IPS-NIHi11 (cell line): ENCODE measurements around the gene PRKX.
"Not testable (repeated sequence)": the region's sequence is repeated elsewhere in the genome, so short reads cannot be mapped to it uniquely, and the experiment has no call there.

Experiments
- DNase-seq: peaks from one replicate; pipeline ENCODE4 v3.0.0; 2012; ENCODE audit warnings: mixed read lengths, low spot score

The PRKX gene

GRCh38 chrX:3653111-3653510 lies 60.3 kb downstream of the PRKX start:
- no peak for DNase-seq

GRCh38 chrX:3651277-3651676 lies 62.2 kb downstream of the PRKX start:
- DNase-seq: no peak

GRCh38 chrX:3648084-3648483 lies 65.4 kb downstream of the PRKX start:
- DNase-seq: no peak

GRCh38 chrX:3639858-3640631 lies 73.4 kb downstream of the PRKX start:
- peak; percentile 15 for DNase-seq

GRCh38 chrX:3639236-3639635 lies 74.2 kb downstream of the PRKX start:
- DNase-seq: no peak

- peak; percentile 53 for DNase-seq
These were observed 75.1 kb downstream of the PRKX start for GRCh38 chrX:3638280-3638873.

GRCh38 chrX:3636803-3637202 lies 76.6 kb downstream of the PRKX start:
- no peak for DNase-seq

- DNase-seq: no peak
These were observed 82.3 kb downstream of the PRKX start for GRCh38 chrX:3631196-3631595.

- DNase-seq: no peak
These were observed 85.9 kb downstream of the PRKX start for GRCh38 chrX:3627594-3627993.

- DNase-seq: no peak
These were observed 92.0 kb downstream of the PRKX start for GRCh38 chrX:3621414-3621813.

- DNase-seq: not testable (repeated sequence)
These were observed 101.7 kb downstream of the PRKX start for GRCh38 chrX:3611744-3612143.

- no peak for DNase-seq
These were observed 103.6 kb downstream of the PRKX start for GRCh38 chrX:3609810-3610209.

- DNase-seq: no peak
These were observed 110.3 kb downstream of the PRKX start for GRCh38 chrX:3603026-3603661.

- no peak for DNase-seq
These were observed 113.5 kb downstream of the PRKX start for GRCh38 chrX:3599802-3600430.

- DNase-seq: no peak
These were observed 114.7 kb downstream of the PRKX start for GRCh38 chrX:3598709-3599108.

GRCh38 chrX:3598046-3598605 lies 115.3 kb downstream of the PRKX start:
- DNase-seq: no peak

- peak; percentile 21 for DNase-seq
These were observed 121.3 kb downstream of the PRKX start for GRCh38 chrX:3592184-3592583.

GRCh38 chrX:3589474-3589873 lies 124.0 kb downstream of the PRKX start:
- DNase-seq: no peak

- DNase-seq: no peak
These were observed 127.7 kb downstream of the PRKX start for GRCh38 chrX:3585719-3586118.

GRCh38 chrX:3584415-3584996 lies 128.9 kb downstream of the PRKX start:
- DNase-seq: no peak

- no peak for DNase-seq
These were observed 131.0 kb downstream of the PRKX start for GRCh38 chrX:3582451-3582850.

- no peak for DNase-seq
These were observed 131.8 kb downstream of the PRKX start for GRCh38 chrX:3581609-3582108.
